GM21528 (cell line): ENCODE results near the gene BDNF.
A peak's percentile ranks its signal among the peaks of the same experiment; 100 is the strongest.

Source experiments
- ATAC-seq: cut with Tn5 transposase; IDR thresholded peaks from one replicate; pipeline ENCODE4 v1.9.1; 2021; ENCODE audit warnings: mild to moderate bottlenecking, moderate library complexity; ENCODE audit not compliant: unreplicated experiment, low FRiP score

The BDNF gene

DNA sequence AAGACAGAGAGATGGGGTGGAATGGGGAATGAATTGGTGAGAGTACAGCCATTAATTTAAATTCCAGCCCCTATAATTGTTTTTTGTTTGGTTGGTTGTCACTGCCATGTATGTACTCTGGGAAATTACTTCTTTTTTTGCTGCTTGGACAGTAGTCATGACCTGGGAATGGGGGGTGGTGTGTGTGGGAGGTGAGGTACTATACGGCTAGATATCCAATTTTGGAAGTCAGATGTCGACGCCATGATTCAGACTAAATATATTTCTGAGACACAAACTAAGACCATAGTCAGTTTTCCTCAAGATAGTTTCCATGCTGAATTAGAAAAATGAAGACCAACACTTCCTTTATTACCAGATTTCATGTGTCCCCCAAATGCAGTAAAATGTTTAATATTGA is 7.4 kb upstream of the BDNF start:
- ATAC-seq, result no peak

DNA sequence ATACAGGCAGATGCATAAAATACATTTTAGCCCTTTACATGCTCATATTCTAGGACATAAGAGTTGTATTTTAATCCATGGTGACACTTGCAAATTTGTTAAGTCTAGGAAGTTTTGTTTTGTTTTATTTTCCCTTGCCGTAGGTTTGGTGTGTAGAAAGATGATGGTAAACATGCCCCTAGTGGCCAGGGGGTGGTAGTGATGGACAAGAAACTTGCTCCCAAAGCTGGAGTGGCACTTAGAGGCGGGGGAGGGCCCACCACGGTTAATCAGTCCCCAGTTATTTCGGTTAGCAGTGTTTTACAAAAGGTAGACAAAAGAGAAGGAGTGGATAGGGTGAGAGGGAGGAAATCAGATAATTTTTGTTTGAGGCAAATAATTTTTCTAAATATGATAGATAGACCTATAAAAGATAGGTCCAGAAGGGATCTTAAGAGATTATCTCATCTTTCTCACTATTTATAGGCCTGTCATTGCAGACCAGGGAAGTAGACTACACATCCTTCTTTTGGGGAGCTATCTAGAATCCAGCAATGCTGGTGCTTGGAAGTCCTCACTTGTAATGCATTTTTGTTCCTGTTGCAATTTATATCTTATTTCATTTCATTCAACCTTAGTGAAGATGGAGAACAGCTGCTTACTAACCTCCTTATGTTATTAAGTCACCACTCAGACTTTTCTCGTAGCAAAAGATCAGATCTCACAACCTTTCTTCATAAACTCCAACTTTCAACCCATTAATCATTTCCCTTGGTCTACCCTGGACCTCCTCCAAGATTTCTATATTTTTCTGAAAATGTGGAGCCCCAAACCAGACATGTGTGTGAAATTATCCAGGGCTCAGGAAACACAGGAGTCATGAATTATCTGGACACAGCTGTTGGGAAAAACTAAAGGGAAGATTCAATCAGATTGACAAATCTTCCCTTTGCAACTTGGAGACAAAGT is 5.9 kb upstream of the BDNF start:
- ATAC-seq, result peak; percentile 67

DNA sequence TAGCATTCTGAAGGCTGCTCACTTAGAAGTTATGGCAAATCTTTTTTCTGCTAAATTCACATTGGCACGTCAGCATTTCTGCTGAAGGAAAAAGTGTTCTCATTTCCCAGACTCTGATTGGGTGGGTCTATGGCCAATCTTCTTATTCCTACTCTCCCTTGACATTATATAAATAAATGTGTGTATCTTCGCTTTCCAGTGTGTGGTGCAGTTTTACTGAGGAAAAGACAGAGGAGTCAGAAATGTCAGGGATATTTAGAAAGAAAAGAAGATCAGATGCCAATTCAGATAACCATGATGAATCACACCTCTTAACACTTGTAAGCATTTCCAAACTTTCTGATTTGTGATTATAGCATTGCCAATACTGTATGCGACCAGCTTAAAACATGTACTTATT is 3.2 kb upstream of the BDNF start:
- ATAC-seq, result no peak

DNA sequence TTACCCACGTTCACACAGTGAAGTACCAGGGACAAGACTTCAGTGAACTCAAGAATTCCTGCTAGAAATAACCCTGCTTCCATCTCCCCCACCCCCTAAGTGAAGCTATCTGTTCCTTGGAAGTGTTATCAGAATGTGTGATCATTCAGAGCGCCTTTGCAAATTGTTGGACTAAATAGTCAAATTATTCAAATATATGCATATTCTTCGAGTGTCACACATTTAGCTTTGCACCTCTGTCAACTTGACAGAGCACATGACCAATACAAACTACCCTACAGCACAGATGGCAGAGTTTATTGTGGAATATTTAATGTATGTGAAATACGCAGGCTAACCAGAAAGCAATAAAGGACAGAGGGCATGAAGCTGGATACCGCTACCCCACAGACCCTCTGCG is 2.6 kb upstream of the BDNF start:
- ATAC-seq, result no peak

DNA sequence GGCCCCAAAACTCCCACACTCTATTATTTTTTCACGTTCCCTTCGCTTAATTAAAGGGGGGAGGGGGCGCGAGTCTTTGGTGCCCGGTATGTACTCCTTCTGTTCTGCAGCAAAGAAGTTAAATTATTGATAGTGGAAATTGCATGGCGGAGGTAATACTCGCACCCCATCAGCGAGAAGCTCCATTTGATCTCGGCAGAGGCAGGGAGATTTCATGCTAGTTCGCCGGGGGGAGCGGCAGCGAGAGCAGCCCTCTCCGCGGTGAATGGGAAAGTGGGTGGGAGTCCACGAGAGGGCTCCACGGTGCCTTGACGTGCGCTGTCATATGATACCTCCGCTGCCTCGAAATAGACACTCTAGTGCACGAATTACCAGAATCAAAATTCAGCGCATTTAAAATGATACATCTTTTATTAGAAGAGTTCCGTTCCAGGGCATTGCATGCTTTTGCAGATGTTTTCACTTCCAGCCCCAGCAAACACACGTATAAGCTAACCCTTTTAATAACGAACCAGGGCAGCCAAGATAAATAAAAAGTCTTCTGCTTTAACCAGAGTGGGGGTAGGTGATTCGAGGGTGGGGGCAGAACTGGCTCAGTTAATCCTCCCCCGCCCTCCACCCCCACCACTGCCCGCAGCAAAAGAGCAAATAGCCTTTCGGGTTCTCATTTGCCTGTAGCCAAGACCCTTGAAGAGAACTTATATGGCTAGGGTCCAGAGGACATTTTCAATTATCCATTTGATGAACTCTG is 1.3 kb upstream of the BDNF start:
- no peak for ATAC-seq

DNA sequence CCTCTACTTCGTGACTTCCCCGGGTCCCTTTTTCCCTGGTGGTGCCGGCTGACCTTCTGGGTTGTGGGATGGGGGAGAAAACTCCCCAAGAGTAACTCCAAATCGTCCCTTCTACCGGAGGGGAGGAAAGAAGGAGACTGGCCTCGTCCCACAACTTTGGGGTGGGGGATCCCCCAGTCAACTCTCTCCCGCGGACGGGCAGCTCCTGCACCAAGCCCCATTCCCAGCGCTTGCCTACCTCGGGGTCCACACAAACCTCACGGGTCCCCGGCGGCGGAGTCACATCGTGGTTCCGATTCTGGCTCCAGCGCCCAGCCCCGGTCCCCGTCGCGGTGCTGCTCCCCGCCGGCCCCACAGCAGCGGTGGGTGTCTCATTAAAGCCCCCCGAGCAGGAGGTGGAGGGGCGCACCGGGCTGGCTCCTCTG is 317 bp downstream of the BDNF start:
- no peak for ATAC-seq

DNA sequence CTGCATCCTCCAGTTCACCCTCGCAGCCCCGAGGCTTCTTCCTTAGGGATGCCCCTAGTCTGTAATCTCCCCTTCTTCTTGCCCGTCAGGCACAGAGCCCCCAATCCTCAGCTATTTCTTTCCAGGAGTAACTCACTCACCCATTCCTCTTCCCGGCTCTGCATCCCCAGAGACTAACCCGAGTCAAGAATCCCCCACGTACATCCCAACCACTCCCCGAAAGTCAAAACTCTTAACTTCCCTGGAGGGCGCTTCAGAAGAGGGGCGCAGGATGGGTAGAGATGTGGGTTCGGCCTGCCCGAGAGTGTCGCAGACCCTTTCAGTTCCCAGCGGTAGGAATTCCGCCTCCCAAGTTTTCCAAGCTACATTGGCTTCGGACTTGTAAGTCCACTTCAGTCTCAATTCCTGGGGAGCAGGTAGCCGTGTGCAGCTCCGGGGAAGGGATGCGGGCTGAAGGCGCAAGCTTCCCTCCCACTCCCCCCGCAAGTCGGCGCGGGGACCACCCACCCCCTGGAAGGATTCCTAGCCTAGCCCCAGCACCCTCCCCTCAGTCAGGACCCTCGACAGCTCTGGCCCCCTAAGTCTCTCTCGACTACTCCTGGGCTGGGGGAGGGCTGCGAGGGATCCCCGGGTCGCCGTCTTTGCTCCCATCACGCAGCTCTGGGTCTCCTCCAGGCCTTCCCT is 871 bp downstream of the BDNF start:
- ATAC-seq, result no peak

DNA sequence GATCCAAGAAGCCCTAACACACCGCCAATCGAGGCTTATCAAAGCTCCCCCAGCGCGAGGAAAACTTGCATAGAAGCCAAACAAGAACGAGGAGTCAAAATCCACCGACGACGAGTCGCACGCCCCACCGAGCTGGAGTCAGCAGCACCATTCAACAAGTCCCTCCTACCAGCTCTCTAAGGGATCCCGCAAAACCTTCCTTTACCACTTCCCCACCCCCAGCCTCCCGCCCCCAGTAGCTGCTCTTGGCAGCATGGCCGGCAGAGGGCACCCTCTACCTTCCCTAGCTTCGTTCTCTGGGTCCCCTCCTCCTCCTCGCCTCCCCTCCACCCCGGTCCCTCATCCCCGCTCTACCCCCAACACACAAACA is 1.4 kb downstream of the BDNF start:
- peak; percentile 58 for ATAC-seq

DNA sequence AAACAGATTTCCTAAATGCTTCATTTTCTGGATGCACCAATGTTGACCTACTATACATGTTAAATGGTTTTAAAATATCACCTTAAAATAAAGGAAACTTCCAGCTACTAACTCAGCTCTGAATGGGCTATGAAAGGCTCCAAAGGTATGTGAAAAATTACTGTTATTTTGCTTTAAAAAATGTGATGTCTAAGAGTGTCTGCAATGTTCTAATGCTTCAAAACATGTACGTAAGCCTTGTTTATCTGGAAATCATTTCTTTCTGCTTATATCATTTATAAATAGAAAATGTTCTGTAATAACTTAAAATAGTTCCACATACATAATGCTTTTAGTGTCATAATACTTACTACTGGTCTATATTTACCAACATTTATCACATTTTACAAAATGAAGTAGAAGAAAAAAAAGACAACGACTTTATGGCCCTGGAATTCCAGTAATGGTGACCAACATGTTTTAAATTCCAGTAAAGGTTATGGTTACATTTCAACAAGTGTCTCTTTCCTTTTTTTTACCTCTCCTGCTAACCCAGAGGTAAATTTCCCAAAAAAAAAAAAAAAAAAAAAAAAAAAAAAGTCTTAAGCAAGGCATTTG is 2.5 kb downstream of the BDNF start:
- no peak for ATAC-seq

DNA sequence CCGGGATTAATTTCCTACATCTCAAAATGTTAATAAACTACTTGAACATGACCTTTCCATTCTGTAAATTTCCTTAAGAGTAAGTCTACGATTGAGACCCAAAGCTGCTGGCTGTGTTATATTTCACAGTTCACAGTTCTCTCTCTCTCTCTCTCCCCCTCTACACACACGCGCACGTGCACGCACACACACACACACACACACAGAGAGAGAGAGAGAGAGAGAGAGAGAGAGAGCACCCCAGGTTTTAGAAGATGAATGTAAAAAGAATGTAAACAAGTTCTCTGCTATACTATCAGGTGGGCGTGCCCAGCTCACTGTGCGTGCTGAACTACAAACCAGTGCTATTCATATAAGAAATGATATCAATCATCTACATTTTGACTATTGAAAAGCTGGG is 3.3 kb downstream of the BDNF start:
- ATAC-seq, result no peak

DNA sequence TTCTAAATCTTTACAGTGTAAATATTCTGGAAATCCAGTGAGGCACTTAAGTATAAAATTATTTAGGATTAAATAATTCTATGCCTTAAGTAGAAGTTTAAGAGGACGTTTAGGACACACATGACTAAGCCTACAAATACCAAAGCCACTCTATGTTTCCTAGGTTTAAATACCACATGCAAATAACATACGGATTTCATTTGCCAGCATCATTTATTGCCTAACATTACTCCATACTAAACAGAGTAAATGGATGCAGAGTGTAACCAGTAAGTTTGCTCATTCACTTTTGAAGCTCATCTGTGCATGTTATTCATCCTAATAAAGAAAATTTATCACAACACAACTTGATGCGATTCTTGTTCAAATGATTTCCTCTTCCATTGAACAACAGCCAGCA is 4.1 kb downstream of the BDNF start:
- no peak for ATAC-seq

DNA sequence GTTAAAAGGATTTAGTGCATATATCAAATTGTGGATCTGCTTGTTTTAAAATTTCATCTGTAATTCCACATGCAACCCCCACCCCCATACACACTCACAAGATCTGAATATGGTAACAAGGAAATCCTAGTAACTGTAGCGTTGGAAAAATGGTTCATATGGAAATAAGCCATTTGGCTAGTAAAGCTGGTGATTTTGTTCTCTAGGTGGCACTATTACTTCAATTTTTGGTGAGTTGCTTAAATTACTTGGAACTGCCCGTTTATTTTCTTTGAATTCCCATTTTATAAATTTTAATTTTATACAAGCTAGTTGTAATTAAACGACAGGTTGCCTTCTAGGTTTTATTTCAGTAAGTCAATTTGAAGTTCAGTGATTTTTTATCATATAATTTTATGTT is 5.3 kb downstream of the BDNF start:
- no peak for ATAC-seq

DNA sequence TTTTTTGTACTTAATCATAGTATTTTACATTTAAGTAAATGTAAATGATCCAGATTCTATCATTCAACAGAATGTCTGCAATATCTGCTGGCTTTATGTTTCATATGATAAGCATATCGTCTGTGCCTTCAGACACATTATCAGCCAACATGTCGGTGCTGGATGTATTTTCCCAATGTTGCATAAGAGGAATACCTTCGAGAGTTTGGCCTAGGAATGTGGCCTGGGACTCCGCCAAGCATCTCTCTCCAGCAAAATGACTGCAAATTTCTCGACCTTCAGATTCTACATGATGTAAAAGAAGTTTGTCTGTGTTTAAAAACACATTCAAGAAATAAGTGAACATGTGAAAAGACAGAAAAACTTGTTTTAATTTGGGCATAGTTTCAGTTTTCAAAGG is 6.9 kb downstream of the BDNF start:
- ATAC-seq, result no peak

DNA sequence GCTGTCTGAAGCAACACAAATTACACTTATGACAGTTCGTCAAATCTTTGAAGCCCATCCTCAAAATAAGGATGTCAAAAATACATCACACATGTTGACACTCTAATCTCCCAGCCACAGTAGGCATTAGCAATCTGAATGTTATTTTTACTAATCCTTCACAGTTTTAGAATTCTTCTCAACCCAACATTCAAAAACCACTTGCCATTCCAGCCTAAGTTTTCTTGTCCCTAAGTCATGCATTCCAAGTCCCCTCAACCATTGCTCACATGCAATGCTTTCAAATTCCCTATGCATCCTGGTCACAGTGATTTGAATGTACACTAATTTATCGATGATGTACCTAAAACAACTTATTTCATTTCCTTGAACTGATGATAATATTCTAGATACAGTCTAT is 7.5 kb downstream of the BDNF start:
- ATAC-seq, result no peak

DNA sequence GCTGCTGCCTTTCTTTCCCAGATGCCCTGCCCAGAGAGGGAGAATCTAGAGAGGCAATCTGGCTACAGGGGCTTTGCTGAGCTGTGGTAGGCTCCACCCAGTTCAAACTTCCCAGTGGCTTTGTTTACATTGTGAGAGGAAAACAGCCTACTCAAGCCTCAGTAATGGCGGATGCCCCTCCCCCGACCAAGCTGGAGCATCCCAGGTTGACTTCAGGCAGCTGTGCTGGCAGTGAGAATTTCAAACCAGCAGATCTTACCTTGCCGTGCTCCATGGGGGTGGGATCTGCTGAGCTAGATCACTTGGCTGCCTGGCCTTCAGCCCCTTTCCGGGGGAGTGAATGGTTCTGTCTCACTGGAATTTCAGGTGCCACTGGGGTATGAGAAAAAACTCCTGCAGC is 12.2 kb downstream of the BDNF start:
- ATAC-seq, result no peak

DNA sequence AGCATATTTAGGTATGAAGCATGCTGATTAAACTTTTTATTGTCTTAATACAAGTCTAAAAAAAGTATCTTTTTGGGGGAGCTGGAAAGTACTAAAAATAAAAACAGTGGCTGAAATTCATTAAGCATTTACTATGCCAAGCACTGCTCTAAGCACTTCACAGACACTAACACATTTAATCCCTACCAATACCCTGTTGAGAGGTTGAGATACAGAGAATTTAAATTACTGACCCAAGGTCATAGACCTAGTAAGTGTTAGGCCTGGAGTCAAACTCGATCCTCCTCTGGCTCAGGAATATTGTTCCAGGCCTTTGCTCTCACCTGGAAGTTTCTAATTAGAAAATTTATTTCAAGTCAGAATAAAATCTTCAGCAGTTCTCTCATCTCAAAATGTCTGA is 18.6 kb downstream of the BDNF start:
- ATAC-seq, result no peak

DNA sequence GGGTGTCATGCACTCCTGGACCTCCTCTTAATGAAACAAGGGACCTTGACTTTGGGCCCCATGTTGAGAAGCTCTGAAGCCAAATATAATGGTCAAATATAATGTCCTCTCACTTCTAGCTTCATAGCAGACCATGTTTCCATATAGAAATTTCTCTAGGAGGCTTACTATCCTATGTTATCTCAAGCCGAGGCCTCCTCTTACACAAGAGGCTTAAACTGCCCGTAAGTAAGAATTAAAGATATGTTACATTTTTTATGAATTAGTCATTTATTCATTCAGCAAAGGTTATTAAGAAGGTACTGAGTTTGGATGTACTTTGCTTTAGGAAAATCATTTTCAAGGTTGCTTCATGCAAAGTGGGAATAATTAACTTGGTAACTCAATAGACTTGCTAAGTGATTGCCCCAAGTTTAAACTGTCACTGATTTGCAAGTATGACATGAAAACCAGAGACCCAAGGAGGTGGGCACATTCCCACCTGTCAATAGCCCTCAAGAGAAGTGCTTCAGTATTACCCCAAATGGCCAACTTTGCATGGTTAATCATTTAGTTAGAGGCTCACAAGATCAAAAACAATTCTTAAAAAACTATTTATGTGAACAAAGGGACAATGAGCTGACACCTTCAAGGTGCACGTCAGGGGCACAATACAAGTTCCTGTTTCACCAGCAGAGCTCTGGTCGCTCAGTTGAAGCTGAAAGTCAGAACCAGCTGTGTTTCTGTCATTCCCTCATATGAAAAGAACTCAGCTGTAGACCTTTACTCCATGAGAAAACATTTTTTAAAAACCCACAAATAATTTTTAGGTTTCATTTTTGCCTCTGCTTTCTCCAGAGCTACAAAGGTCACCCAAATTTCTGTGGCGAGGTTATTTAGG is 20.9 kb downstream of the BDNF start:
- ATAC-seq, result no peak

DNA sequence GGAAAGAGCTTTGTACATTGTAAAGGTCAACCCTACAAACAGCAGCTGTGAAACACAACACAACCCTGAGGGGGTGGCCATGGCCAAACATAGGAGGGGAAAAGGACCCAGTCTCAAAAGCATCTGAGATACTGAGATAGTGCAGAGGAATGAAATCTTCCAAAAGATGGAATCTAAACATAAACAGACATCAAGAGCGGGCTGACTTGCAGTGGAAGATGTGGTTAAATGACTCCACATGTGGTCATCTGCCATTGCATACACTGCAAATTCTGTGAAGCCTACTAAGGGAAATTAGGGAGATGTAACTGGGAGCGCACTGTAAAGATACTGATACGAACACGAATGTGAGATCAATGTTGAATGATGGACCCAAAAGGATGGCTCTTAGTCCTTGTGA is 22.0 kb downstream of the BDNF start:
- no peak for ATAC-seq

DNA sequence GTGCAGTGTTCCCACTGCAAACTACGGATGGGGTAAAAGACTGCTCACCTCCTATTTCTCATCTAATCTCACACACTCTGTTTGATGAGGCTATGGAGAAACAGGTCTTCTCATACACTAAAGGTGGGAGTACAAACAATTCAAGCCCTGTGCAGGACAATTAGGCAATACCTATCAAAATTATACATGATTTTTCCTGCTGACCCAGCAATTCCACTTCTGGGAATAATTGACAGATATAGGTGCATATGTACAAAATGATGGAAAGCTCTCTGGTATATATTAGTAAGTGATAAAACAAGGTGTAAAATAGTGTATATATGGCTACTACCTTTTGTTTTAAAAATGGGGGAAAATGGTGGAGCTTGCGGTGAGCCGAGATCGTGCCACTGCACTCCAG is 23.1 kb downstream of the BDNF start:
- no peak for ATAC-seq
